A549 (cell line): ENCODE measurements around the gene DSCAML1. TPM values are rescaled to one million over a fixed set of nuclear protein-coding genes. Genes with fewer than 3 reads are reported as not detected.

Source experiments
- ATAC-seq, 2 experiments: fragments of 200-7000 bp in 1 of 2; fragments of >200 bp in 1 of 2; cut with Nextera tagmentation in 1 of 2; cut with Tn5 transposase in 1 of 2; 3 replicates each; pipeline versions ENCODE4 v1.8.0 to v1.9.1; 2018 to 2020; ENCODE audit warnings: mild to moderate bottlenecking in 1 of 2, moderate library complexity in 1 of 2
- CTCF ChIA-PET: fragments of 300-600 bp; sonication (Branson Sonifier 250); formaldehyde crosslinking; extraction: SDS; loops from one replicate; lab custom pipeline; 2021; ENCODE audit warnings: antibody characterized with exemption, inconsistent platforms; lab: Yijun Ruan, JAX
- POLR2A ChIA-PET: fragments of 350-600 bp; formaldehyde crosslinking; extraction: SDS; loops from one replicate; lab custom pipeline; 2021; ENCODE audit warnings: antibody characterized with exemption, inconsistent platforms; lab: Yijun Ruan, JAX
- DNase-seq, 2 experiments: peaks; one replicate each; pipeline versions ENCODE4 v3.0.0 to v3.0.0-alpha.2; 2011 to 2016; ENCODE audit warnings: low read depth in 1 of 2, low spot score in 1 of 2
- FAIRE-seq: peaks from 2 replicates; lab custom pipeline; 2011; peaks lifted over from hg19 to GRCh38; lab: Jason Lieb, UNC
- H3K27ac ChIP-seq, 2 experiments: fragments of >200 bp; sonication (Bioruptor Twin); formaldehyde crosslinking; 3 replicates each; pipeline ENCODE4 v1.5.1; 2016 to 2017
- H3K4me1 ChIP-seq: fragments of >200 bp; sonication (Bioruptor Twin); formaldehyde crosslinking; 3 replicates; pipeline ENCODE4 v1.6.1; 2016
- H3K4me2 ChIP-seq: fragments of >200 bp; sonication (Bioruptor Twin); formaldehyde crosslinking; 3 replicates; pipeline ENCODE4 v1.6.1; 2016
- H3K4me3 ChIP-seq: fragments of >200 bp; sonication (Bioruptor Twin); formaldehyde crosslinking; 3 replicates; pipeline ENCODE4 v1.5.1; 2016
- H3K9me3 ChIP-seq: fragments of >200 bp; sonication (Bioruptor Twin); formaldehyde crosslinking; 3 replicates; pipeline ENCODE4 v1.6.1; 2016
- CEBPB ChIP-seq, 2 experiments: fragments of >200 bp in 1 of 2; sonication (Bioruptor Twin) in 1 of 2; formaldehyde crosslinking in 1 of 2; IDR thresholded peaks; 2 replicates each; pipeline ENCODE4 v1.6.1; 2012 to 2016
- FOXS1 ChIP-seq: fragments of 250-450 bp; sonication (Bioruptor Pico); IDR thresholded peaks from 2 replicates; pipeline ENCODE4 v1.5.0; 2020; ENCODE audit warnings: mild to moderate bottlenecking, moderate library complexity
- HEYL ChIP-seq: fragments of 250-450 bp; sonication (Bioruptor Pico); IDR thresholded peaks from 2 replicates; pipeline ENCODE4 v1.8.0; 2021; ENCODE audit warnings: mild to moderate bottlenecking, moderate library complexity
- JUN ChIP-seq, 2 experiments: fragments of >200 bp; sonication (Bioruptor Twin); formaldehyde crosslinking; IDR thresholded peaks; 2 replicates in 1 of 2; 3 replicates in 1 of 2; pipeline ENCODE4 v1.6.1; 2016 to 2017
- PHF8 ChIP-seq: fragments of 200-600 bp; sonication (generic); IDR thresholded peaks from 2 replicates; pipeline ENCODE4 v1.6.1; 2016; ENCODE audit warnings: low read depth, mild to moderate bottlenecking, antibody characterized with exemption, moderate library complexity, borderline replicate concordance
- RARB ChIP-seq: fragments of 250-450 bp; sonication (Bioruptor Pico); IDR thresholded peaks from 2 replicates; pipeline ENCODE4 v1.8.0; 2021; ENCODE audit warnings: mild to moderate bottlenecking, moderate library complexity
- RCOR1 ChIP-seq: fragments of 150-350 bp; IDR thresholded peaks from 2 replicates; pipeline ENCODE4 v1.6.1; 2014; ENCODE audit warnings: antibody characterized with exemption, low read length, low read depth
- RFX5 ChIP-seq: fragments of 450-650 bp; IDR thresholded peaks from 2 replicates; pipeline ENCODE4 v1.7.1; 2014; ENCODE audit warnings: antibody characterized with exemption, mild to moderate bottlenecking, moderate library complexity
- SMC3 ChIP-seq: fragments of >200 bp; sonication (Bioruptor Twin); formaldehyde crosslinking; IDR thresholded peaks from 3 replicates; pipeline ENCODE4 v1.6.1; 2018; ENCODE audit warnings: inconsistent platforms
- TP53 ChIP-seq: fragments of 250-450 bp; sonication (Bioruptor Pico); IDR thresholded peaks from 2 replicates; pipeline ENCODE4 v1.5.0; 2021; ENCODE audit warnings: mild to moderate bottlenecking, moderate library complexity
- WGBS: methylation state at CpG from one replicate; pipeline ENCODE4 v1.1.6; 2017; ENCODE audit errors: missing lambda C conversion rate; 5-methylcytosine and 5-hydroxymethylcytosine counted together
- polyA plus RNA-seq, 4 experiments: library from polyadenylated mRNA; depleted of rRNA in 3 of 4; stranded (reverse); fragments of >200 nt; fragmentation: RNase III in 1 of 4; extraction: RNeasy Plus Mini Kit Qiagen cat#74134 plus additional on column Dnase treatment in 1 of 4; gene quantifications; 2 replicates in 3 of 4; 3 replicates in 1 of 4; pipeline ENCODE4 v1.2.3, GENCODE V29; 2011 to 2017
- TF ChIP-seq, protein P1 (sequence below): fragments of 250-450 bp; sonication (Bioruptor Pico); IDR thresholded peaks from 2 replicates; pipeline ENCODE4 v1.5.0; 2021; ENCODE audit warnings: mild to moderate bottlenecking, moderate library complexity, borderline replicate concordance
- TF ChIP-seq, protein P2 (sequence below): fragments of 450-650 bp; IDR thresholded peaks from 2 replicates; pipeline ENCODE4 v1.6.1; 2014; ENCODE audit warnings: antibody characterized with exemption
- TF ChIP-seq, protein P3 (sequence below): IDR thresholded peaks from 2 replicates; pipeline ENCODE4 v1.6.1; 2012
- TF ChIP-seq, protein P4 (sequence below): IDR thresholded peaks from 2 replicates; pipeline ENCODE4 v1.6.1; 2012; ENCODE audit warnings: low read depth, borderline replicate concordance
- TF ChIP-seq, protein P5 (sequence below): fragments of 250-450 bp; sonication (Bioruptor Pico); IDR thresholded peaks from 2 replicates; pipeline ENCODE4 v1.5.0; 2020; ENCODE audit warnings: low read depth, mild to moderate bottlenecking, moderate library complexity

DSCAML1 gene
- polyA plus RNA-seq, 2 of the 4 experiments (the other 2 are of a cell fraction) = 0.12 to 0.31 TPM

DNA sequence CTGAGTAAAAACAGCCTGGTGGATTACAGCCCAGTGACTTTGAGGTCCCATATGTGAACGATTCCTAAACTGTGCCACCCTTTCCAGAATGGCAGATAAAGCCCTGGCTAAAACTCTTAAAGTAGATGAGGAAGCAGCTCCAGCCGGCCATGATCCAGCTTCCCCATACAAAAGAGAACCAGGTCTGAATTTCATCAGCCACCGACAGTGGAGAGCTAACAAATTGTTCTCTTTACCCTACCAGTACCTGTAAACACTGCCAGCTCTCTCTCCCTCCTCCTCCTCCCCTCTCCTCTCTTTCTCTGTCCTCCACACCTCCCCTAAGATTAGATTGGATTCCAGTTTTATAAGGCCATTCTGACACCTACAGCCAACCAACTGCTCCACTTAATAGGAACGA lies 176.9 kb downstream of the DSCAML1 start (continued):
- no peak for TF ChIP-seq JUN (IDR thresholded peaks at IDR 0.05)
- TF ChIP-seq RCOR1 = no peak
- TF ChIP-seq, protein P1, sequence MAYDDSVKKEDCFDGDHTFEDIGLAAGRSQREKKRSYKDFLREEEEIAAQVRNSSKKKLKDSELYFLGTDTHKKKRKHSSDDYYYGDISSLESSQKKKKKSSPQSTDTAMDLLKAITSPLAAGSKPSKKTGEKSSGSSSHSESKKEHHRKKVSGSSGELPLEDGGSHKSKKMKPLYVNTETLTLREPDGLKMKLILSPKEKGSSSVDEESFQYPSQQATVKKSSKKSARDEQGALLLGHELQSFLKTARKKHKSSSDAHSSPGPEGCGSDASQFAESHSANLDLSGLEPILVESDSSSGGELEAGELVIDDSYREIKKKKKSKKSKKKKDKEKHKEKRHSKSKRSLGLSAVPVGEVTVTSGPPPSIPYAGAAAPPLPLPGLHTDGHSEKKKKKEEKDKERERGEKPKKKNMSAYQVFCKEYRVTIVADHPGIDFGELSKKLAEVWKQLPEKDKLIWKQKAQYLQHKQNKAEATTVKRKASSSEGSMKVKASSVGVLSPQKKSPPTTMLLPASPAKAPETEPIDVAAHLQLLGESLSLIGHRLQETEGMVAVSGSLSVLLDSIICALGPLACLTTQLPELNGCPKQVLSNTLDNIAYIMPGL (CRISPR knock-in tag) = no peak
- no peak for TF ChIP-seq SMC3
- TF ChIP-seq, protein P2, sequence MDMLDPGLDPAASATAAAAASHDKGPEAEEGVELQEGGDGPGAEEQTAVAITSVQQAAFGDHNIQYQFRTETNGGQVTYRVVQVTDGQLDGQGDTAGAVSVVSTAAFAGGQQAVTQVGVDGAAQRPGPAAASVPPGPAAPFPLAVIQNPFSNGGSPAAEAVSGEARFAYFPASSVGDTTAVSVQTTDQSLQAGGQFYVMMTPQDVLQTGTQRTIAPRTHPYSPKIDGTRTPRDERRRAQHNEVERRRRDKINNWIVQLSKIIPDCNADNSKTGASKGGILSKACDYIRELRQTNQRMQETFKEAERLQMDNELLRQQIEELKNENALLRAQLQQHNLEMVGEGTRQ = no peak
- TF ChIP-seq, protein P3, sequence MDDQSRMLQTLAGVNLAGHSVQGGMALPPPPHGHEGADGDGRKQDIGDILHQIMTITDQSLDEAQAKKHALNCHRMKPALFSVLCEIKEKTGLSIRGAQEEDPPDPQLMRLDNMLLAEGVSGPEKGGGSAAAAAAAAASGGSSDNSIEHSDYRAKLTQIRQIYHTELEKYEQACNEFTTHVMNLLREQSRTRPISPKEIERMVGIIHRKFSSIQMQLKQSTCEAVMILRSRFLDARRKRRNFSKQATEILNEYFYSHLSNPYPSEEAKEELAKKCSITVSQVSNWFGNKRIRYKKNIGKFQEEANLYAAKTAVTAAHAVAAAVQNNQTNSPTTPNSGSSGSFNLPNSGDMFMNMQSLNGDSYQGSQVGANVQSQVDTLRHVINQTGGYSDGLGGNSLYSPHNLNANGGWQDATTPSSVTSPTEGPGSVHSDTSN = no peak
- TF ChIP-seq, protein P4, sequence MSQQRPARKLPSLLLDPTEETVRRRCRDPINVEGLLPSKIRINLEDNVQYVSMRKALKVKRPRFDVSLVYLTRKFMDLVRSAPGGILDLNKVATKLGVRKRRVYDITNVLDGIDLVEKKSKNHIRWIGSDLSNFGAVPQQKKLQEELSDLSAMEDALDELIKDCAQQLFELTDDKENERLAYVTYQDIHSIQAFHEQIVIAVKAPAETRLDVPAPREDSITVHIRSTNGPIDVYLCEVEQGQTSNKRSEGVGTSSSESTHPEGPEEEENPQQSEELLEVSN = no peak
- no peak for TF ChIP-seq CEBPB (IDR thresholded peaks at IDR 0.05)

DNA sequence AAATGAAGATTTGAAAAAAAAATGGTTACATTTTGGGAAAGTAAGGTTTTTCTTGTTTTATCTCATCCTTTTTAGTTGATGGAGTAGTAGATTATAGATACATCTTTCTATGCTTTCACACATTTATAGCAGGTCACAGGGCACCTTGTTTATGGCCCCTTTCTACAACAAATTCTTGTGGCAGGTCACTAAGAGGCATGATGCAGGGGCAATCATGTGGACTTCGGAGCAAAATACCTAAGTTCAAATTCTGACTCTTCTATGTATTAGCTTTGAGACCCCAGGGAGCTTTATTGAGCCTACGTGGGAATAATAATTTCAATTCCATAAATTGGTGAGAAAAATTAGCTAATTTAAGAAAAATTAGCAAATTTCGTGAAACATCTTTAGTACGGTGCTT lies 177.4 kb downstream of the DSCAML1 start:
- Histone ChIP-seq H3K4me2 (no peak overlapping the region), H3K9me3 (0 out of 3 replicates have a peak, but pooled peaks cover 2% of the 10 kb centered on the region), H3K4me1 (no peaks in the 10 kb centered on the region), H3K4me3 (no peak overlapping the region), H3K27ac (no peak overlapping the region)
- FAIRE-seq (no peak), ATAC-seq (no peak), DNase-seq (no peak)
- no peak for TF ChIP-seq FOXS1 (CRISPR knock-in tag)
- ChIA-PET CTCF (no interaction called here), POLR2A (no interaction called here)
- WGBS = 68% methylated on average over 4 of the region's 4 CpGs

DNA sequence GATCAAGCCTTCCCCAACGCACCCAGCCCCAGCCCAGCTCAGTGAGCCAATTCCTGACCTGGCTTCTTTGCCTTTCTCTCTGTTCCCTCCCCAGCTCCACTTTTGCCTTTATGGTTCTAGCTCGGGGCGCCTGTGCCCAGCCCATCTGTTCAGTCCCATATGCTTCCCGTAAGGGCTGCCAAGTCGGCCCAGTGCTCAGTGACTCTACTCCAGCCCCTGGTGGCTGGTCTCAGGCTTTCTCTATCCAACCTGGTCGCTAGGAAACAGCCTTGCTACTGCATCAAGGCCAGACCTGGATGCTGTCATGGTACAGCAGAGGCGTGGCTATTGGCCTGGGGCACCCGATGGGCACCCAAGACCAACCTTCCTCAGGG lies 178.0 kb downstream of the DSCAML1 start:
- no peaks in the 10 kb centered on the region for H3K4me1 ChIP-seq
- 0 out of 3 replicates have a peak, but pooled peaks cover 2% of the 10 kb centered on the region for H3K9me3 ChIP-seq
- H3K4me3 ChIP-seq = no peak overlapping the region
- CTCF ChIA-PET = interaction anchor here (0.9 kb wide), 1 partner anchor 193 kb away, joined by 3 read pairs; no protein-coding TSS in a partner anchor
- 57% methylated on average over 3 of the region's 8 CpGs for WGBS
- POLR2A ChIA-PET = no interaction called here
- ATAC-seq (peak in 1 of 2 experiments; percentile 55; a peak in 2 of 6 replicates), DNase-seq (no peak), FAIRE-seq (no peak)
- H3K27ac ChIP-seq = no peak overlapping the region
- TF ChIP-seq RARB (CRISPR knock-in tag) (no peak), CEBPB (IDR thresholded peaks at IDR 0.05) (no peak), TP53 (CRISPR knock-in tag) (no peak), RFX5 (no peak), PHF8 (no peak), HEYL (CRISPR knock-in tag) (no peak)
- TF ChIP-seq, protein P5, sequence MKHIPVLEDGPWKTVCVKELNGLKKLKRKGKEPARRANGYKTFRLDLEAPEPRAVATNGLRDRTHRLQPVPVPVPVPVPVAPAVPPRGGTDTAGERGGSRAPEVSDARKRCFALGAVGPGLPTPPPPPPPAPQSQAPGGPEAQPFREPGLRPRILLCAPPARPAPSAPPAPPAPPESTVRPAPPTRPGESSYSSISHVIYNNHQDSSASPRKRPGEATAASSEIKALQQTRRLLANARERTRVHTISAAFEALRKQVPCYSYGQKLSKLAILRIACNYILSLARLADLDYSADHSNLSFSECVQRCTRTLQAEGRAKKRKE (CRISPR knock-in tag) = no peak
- TF ChIP-seq, protein P3 = no peak
- H3K4me2 ChIP-seq = no peak overlapping the region
